HL-60 (cell line): Measurements from ENCODE around the gene NUMB.

Experiments used
- DNase-seq, 2 experiments: peaks; one replicate each; pipeline ENCODE4 v3.0.0-alpha.2; 2010 to 2020; ENCODE audit warnings: low read depth in 1 of 2, low spot score in 1 of 2
- H3K27ac ChIP-seq: fragments of 250-450 bp; sonication (Bioruptor Pico); replicated peaks from 2 replicates; pipeline ENCODE4 v1.5.1; 2020; ENCODE audit warnings: mild to moderate bottlenecking, moderate library complexity
- H3K27me3 ChIP-seq: fragments of 250-450 bp; sonication (Bioruptor Pico); 2 replicates; pipeline ENCODE4 v1.5.1; 2021; ENCODE audit warnings: mild to moderate bottlenecking, moderate library complexity; ENCODE audit not compliant: insufficient read depth, poor library complexity, severe bottlenecking
- H3K4me3 ChIP-seq: replicated peaks from 2 replicates; pipeline ENCODE4 v1.5.1; 2011; ENCODE audit warnings: mild to moderate bottlenecking, control low read depth, low read length; ENCODE audit not compliant: insufficient read depth
- GABPA ChIP-seq: IDR thresholded peaks from 2 replicates; pipeline ENCODE4 v1.6.1; 2012; ENCODE audit warnings: low read depth
- POLR2AphosphoS5 ChIP-seq: IDR thresholded peaks from 2 replicates; pipeline ENCODE4 v1.6.1; 2012; ENCODE audit warnings: low read depth
- REST ChIP-seq: IDR thresholded peaks from 2 replicates; pipeline ENCODE4 v1.6.1; 2012; ENCODE audit warnings: low read depth; ENCODE audit not compliant: insufficient replicate concordance
- SPI1 ChIP-seq: IDR thresholded peaks from 2 replicates; pipeline ENCODE4 v1.6.1; 2012; ENCODE audit warnings: low read depth, mild to moderate bottlenecking, borderline replicate concordance
- TF ChIP-seq, protein P1 (sequence below): IDR thresholded peaks from one replicate; pipeline ENCODE4 v1.5.1; 2011; ENCODE audit warnings: low read length, control low read depth, inconsistent platforms; ENCODE audit not compliant: insufficient read depth

The NUMB gene

DNA sequence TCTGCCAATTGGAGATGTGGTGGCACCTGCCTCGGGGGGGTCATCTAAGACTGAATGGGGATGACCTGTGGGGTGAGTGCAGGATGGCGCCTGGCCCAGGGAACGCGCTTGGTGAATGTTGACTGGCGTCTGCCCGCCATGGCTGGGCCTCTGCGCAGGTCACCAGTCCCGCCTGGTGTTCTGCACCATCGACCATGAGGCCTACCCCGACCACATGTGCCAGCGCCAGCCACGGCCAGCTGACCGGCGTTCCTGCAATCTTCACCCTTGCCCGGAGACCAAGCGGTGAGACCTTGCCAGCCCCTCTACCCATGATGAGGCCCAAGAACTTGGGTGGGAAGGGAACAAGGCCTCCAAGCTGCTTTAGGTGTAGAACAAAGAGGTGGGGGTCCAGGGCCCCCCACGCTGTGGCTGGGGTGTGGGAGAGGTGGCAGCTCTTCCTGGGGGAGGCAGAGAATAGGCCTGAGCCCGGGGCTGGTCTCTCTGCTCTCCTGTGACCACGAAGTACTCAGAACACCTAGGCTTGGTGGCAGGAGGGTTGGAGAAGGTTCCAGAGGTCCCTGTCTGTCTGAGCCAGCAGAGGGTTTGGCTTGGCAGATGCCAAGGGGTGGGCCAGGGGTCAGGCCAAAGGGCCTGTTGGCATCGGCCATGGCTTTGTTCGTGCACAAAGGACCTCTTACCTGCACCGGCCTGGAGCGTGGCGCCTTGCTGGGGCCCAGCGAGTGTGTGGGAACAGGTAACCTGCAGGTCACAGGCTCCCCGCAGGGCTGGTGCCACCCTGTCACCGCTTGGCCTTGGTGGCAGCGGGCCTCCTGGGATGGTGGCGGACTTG lies 205.6 kb downstream of the NUMB start:
- DNase-seq, result no peak
- no peak overlapping the region for H3K4me3 ChIP-seq
- H3K27ac ChIP-seq, result no peak overlapping the region
- TF ChIP-seq REST, result no peak
- no peak for TF ChIP-seq POLR2AphosphoS5
- TF ChIP-seq, protein P1, sequence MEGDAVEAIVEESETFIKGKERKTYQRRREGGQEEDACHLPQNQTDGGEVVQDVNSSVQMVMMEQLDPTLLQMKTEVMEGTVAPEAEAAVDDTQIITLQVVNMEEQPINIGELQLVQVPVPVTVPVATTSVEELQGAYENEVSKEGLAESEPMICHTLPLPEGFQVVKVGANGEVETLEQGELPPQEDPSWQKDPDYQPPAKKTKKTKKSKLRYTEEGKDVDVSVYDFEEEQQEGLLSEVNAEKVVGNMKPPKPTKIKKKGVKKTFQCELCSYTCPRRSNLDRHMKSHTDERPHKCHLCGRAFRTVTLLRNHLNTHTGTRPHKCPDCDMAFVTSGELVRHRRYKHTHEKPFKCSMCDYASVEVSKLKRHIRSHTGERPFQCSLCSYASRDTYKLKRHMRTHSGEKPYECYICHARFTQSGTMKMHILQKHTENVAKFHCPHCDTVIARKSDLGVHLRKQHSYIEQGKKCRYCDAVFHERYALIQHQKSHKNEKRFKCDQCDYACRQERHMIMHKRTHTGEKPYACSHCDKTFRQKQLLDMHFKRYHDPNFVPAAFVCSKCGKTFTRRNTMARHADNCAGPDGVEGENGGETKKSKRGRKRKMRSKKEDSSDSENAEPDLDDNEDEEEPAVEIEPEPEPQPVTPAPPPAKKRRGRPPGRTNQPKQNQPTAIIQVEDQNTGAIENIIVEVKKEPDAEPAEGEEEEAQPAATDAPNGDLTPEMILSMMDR, result no peak
- no peak for TF ChIP-seq GABPA
- TF ChIP-seq SPI1, result no peak
- no peaks in the 10 kb centered on the region for H3K27me3 ChIP-seq

DNA sequence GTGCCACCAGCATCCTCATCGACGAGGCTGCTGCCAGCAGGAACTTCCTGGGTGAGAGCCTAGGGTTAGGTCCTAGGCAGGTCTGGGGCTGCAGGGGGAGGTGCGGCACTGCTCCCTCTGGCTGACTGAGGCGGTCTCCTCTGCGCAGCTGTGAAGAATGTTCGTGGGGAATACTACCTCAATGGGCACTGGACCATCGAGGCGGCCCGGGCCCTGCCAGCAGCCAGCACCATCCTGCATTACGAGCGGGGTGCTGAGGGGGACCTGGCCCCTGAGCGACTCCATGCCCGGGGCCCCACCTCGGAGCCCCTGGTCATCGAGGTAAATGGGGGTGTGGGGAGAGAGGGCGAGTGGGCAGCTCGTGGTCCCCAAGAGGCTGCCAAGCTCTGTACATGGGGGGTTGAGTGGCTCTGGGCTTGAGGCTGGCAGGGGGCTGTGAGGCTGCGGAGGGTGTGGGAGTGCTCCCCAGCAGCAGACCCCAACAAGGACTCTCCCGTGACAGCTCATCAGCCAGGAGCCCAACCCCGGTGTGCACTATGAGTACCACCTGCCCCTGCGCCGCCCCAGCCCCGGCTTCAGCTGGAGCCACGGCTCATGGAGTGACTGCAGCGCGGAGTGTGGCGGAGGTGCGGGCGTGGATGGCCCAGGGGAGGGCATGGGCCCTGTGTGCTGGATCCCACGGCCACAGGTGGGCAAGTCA lies 206.7 kb downstream of the NUMB start:
- no peaks in the 10 kb centered on the region for H3K27me3 ChIP-seq
- no peak for DNase-seq
- H3K27ac ChIP-seq, result no peak overlapping the region
- H3K4me3 ChIP-seq, result no peak overlapping the region
- no peak for TF ChIP-seq REST
- TF ChIP-seq SPI1, result no peak
- TF ChIP-seq, protein P1, result no peak
- TF ChIP-seq GABPA, result no peak

GRCh38 chr14:73250781-73251500 lies 207.4 kb downstream of the NUMB start:
- H3K4me3 ChIP-seq, result no peak overlapping the region
- TF ChIP-seq SPI1 (no peak), GABPA (no peak), REST (no peak), POLR2AphosphoS5 (no peak)
- TF ChIP-seq, protein P1, result no peak
- no peaks in the 10 kb centered on the region for H3K27me3 ChIP-seq
- H3K27ac ChIP-seq, result no peak overlapping the region
- no peak for DNase-seq
